OCI-LY3 (cell line): Measurements from ENCODE around the gene SLC6A15.

Source experiments
- H2AFZ ChIP-seq: fragments of 200-600, 300-600 bp; shearing (Covaris generic); 2 replicates; pipeline ENCODE4 v1.6.0; 2014; ENCODE audit warnings: antibody characterized with exemption, low read depth, low read length
- H3K27ac ChIP-seq: fragments of 200-600, 300-600 bp; sonication (generic); 2 replicates; pipeline ENCODE4 v1.5.1; 2014; ENCODE audit warnings: mild to moderate bottlenecking, low read length, moderate library complexity, mixed read lengths
- H3K27me3 ChIP-seq: fragments of 200-600, 300-600 bp; sonication (generic); 2 replicates; pipeline ENCODE4 v1.6.1; 2014; ENCODE audit warnings: low read depth, low read length, mixed read lengths
- H3K36me3 ChIP-seq: fragments of 200-600, 300-600 bp; sonication (generic); replicated peaks from 2 replicates; pipeline ENCODE3; 2014; ENCODE audit warnings: low read depth, low read length, mixed read lengths
- H3K4me1 ChIP-seq: fragments of 300-600, 200-600 bp; sonication (generic); 2 replicates; pipeline ENCODE4 v1.6.1; 2014; ENCODE audit warnings: low read length, mixed read lengths
- H3K4me2 ChIP-seq: fragments of 200-600, 300-600 bp; sonication (generic); 2 replicates; pipeline ENCODE4 v1.6.1; 2014; ENCODE audit warnings: low read length, mixed read lengths
- H3K4me3 ChIP-seq: fragments of 300-600, 200-600 bp; sonication (generic); 2 replicates; pipeline ENCODE4 v1.5.1; 2014; ENCODE audit warnings: antibody characterized with exemption, mild to moderate bottlenecking, low read length, moderate library complexity
- H3K79me2 ChIP-seq: fragments of 300-600, 200-600 bp; shearing (Covaris generic); 2 replicates; pipeline ENCODE4 v1.6.1; 2014; ENCODE audit warnings: mild to moderate bottlenecking, low read length, mixed read lengths
- H3K9ac ChIP-seq: fragments of 300-600, 200-600 bp; shearing (Covaris generic); 2 replicates; pipeline ENCODE4 v1.6.0; 2014; ENCODE audit warnings: mild to moderate bottlenecking, low read length, moderate library complexity
- H3K9me3 ChIP-seq: fragments of 200-600, 300-600 bp; shearing (Covaris generic); 2 replicates; pipeline ENCODE4 v1.6.1; 2014; ENCODE audit warnings: low read length, mixed read lengths; ENCODE audit not compliant: insufficient read depth
- H4K20me1 ChIP-seq: fragments of 200-600, 300-600 bp; sonication (generic); 2 replicates; pipeline ENCODE4 v1.6.1; 2016; ENCODE audit warnings: low read length, mixed read lengths; ENCODE audit not compliant: insufficient read depth
- EZH2phosphoT487 ChIP-seq: fragments of 200-600 bp; shearing (Covaris generic); IDR thresholded peaks from 2 replicates; pipeline ENCODE4 v1.6.1; 2018; ENCODE audit warnings: antibody characterized with exemption, mixed run types, low read depth
- TF ChIP-seq, protein P1 (sequence below): fragments of 200-600, 300-600 bp; sonication (generic); IDR thresholded peaks from 2 replicates; pipeline ENCODE4 v1.5.1; 2014; ENCODE audit warnings: antibody characterized with exemption, low read length, low read depth

SLC6A15 gene

DNA sequence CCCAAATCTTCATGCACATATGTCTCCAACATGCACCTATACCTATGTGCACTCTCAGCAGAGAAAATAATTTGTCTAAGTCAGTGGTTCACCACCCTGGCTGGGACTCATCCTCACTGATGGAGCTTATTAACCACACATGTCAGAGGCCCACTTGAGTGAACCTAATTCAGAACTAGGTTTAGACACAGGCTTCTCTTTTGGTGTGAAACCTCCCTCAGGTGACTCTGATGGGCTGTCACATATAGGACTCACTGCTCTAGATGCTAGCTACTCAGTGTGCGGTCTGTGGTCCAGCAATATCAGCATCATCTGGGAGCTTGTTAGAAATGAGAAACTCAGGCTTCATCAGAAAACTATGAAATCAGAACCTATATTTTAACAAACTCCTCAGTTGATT, 85.7 kb downstream of the SLC6A15 start:
- H2AFZ ChIP-seq: no peak overlapping the region
- no peak overlapping the region for H3K9ac ChIP-seq
- H3K4me2 ChIP-seq: no peak overlapping the region
- H4K20me1 ChIP-seq: no peaks in the 10 kb centered on the region
- peaks cover 6% of the 10 kb centered on the region for H3K4me1 ChIP-seq
- no peaks in the 10 kb centered on the region for H3K79me2 ChIP-seq
- no peak overlapping the region for H3K4me3 ChIP-seq
- H3K27ac ChIP-seq: no peak overlapping the region
- TF ChIP-seq, protein P1, sequence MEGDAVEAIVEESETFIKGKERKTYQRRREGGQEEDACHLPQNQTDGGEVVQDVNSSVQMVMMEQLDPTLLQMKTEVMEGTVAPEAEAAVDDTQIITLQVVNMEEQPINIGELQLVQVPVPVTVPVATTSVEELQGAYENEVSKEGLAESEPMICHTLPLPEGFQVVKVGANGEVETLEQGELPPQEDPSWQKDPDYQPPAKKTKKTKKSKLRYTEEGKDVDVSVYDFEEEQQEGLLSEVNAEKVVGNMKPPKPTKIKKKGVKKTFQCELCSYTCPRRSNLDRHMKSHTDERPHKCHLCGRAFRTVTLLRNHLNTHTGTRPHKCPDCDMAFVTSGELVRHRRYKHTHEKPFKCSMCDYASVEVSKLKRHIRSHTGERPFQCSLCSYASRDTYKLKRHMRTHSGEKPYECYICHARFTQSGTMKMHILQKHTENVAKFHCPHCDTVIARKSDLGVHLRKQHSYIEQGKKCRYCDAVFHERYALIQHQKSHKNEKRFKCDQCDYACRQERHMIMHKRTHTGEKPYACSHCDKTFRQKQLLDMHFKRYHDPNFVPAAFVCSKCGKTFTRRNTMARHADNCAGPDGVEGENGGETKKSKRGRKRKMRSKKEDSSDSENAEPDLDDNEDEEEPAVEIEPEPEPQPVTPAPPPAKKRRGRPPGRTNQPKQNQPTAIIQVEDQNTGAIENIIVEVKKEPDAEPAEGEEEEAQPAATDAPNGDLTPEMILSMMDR: no peak
- no peaks in the 10 kb centered on the region for H3K27me3 ChIP-seq
- H3K9me3 ChIP-seq: no peaks in the 10 kb centered on the region
- H3K36me3 ChIP-seq: no peaks in the 10 kb centered on the region

DNA sequence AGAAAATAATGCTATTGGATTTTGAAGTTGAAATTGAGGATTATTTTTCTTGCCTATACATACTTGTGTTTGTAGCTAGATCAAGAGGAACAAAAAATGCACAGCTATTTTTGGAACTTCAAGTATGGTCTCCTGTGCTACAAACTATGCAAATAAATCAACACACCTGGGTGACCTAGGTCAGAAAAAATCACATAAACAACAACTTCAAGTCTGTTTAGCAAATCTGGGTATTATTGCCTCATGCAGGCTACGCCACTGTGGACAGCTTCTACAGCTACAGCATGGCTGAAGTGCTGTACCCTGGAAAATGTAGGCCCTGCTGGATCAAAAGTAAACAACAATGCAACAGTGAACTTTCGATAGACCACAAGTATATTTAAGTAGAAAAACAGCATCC, 87.5 kb downstream of the SLC6A15 start:
- Histone ChIP-seq H3K4me3 (no peak overlapping the region), H3K79me2 (no peaks in the 10 kb centered on the region), H3K36me3 (no peaks in the 10 kb centered on the region), H3K4me2 (no peak overlapping the region), H3K9me3 (no peaks in the 10 kb centered on the region), H3K27me3 (no peaks in the 10 kb centered on the region), H3K9ac (no peak overlapping the region), H3K4me1 (peaks cover 6% of the 10 kb centered on the region), H4K20me1 (no peaks in the 10 kb centered on the region), H2AFZ (no peak overlapping the region), H3K27ac (no peak overlapping the region)
- TF ChIP-seq, protein P1: no peak
- TF ChIP-seq EZH2phosphoT487: no peak

DNA sequence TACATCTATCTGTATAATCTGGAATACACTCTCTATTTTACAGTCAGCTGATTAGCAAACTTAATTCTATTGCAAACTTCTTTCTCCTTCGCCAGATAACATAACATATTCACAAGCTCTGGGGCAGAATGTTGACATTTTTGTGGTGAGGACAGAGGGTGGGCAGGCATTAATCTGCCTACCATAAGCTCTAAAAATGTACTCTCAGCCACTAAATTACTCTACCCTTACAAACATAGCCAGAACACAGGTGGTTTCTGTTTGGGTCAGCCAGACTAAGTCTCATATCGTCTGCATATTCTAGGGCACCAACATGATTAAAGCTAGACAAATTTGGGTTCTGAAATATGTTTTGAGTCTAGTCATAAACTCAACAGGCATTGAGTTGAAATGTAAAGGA, 90.1 kb downstream of the SLC6A15 start:
- Histone ChIP-seq H2AFZ (no peak overlapping the region), H3K79me2 (no peaks in the 10 kb centered on the region), H3K9ac (no peak overlapping the region), H3K27ac (no peak overlapping the region), H3K4me1 (peaks cover 6% of the 10 kb centered on the region), H4K20me1 (no peaks in the 10 kb centered on the region), H3K27me3 (no peaks in the 10 kb centered on the region), H3K36me3 (no peaks in the 10 kb centered on the region), H3K9me3 (no peaks in the 10 kb centered on the region), H3K4me3 (no peak overlapping the region), H3K4me2 (no peak overlapping the region)
- TF ChIP-seq EZH2phosphoT487: no peak
- TF ChIP-seq, protein P1: no peak

DNA sequence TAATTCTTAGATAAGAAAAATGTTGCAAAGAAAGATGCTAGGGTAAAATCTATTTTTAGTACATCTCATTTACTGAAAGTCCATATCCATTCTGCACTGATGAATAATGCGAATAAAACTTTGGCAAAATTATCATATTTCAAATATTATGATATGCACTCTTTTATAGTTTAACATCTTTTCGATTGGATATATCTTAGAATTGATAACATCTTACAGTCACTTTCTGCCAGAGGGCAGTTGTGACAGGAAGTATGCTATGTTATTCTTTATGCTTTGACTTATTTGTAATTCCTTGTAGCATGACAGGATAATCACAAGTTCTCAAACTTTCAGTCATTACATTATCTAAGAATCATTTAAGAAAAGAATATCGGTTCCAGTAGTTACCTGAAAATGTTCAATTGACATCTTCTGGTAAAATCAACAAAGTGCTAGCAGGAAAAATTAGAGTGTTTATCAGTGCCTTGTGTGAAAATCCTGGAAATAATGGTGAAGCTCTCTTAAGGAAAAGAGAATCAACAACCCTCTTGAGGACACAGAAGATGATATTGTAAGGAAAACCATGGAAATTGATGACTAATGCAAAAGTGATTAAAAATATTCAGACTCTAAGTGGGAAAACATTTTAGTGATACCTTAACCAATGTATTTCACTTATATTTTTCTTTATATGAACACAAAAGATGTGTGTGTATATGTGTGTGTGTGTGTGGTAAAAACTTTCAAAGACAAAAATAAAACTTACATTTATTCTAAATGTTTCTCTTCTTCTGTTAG, 95.5 kb downstream of the SLC6A15 start:
- Histone ChIP-seq H3K4me1 (peaks cover 9% of the 10 kb centered on the region), H3K9me3 (no peaks in the 10 kb centered on the region), H4K20me1 (no peaks in the 10 kb centered on the region), H3K27me3 (no peaks in the 10 kb centered on the region), H3K4me2 (no peak overlapping the region), H3K4me3 (no peak overlapping the region), H3K27ac (no peak overlapping the region), H3K36me3 (no peaks in the 10 kb centered on the region), H3K9ac (no peak overlapping the region), H3K79me2 (no peaks in the 10 kb centered on the region), H2AFZ (no peak overlapping the region)
- TF ChIP-seq, protein P1: no peak
- no peak for TF ChIP-seq EZH2phosphoT487
